Activated naive CD8-positive, alpha-beta T cell treated with anti-CD3 and anti-CD28 coated beads for 36 hours (primary cell): ENCODE data around the gene BRAF. TPM values are rescaled to one million over a fixed set of nuclear protein-coding genes. Genes with fewer than 3 reads are reported as not detected.
"Not testable (repeated sequence)": the region's sequence is repeated elsewhere in the genome, so short reads cannot be mapped to it uniquely, and the experiment has no call there.

Source experiments
- DNase-seq: peaks from one replicate; pipeline ENCODE4 v3.0.0; 2021
- H3K27ac Mint-ChIP-seq: one replicate; pipeline ENCODE4 v1.8.0; 2022; ENCODE audit warnings: mild to moderate bottlenecking, moderate library complexity, mixed read lengths
- H3K27me3 Mint-ChIP-seq: one replicate; pipeline ENCODE4 v1.8.0; 2022; ENCODE audit warnings: mild to moderate bottlenecking, mixed read lengths
- H3K36me3 Mint-ChIP-seq: one replicate; pipeline ENCODE4 v1.8.0; 2021; ENCODE audit warnings: mild to moderate bottlenecking, mixed read lengths
- H3K4me1 Mint-ChIP-seq: one replicate; pipeline ENCODE4 v1.8.0; 2021; ENCODE audit warnings: mixed read lengths
- H3K4me3 Mint-ChIP-seq: one replicate; pipeline ENCODE4 v1.8.0; 2022; ENCODE audit warnings: mild to moderate bottlenecking, moderate library complexity, mixed read lengths
- H3K9me3 Mint-ChIP-seq: one replicate; pipeline ENCODE4 v1.8.0; 2022; ENCODE audit warnings: mixed read lengths
- total RNA-seq, 2 experiments: library from RNA; stranded (reverse); gene quantifications; one replicate each; pipeline ENCODE4 v1.2.3, GENCODE V29; 2021

Gene BRAF
- total RNA-seq, 2 experiments from 2014 or later, result 26.6 to 27.0 TPM

DNA sequence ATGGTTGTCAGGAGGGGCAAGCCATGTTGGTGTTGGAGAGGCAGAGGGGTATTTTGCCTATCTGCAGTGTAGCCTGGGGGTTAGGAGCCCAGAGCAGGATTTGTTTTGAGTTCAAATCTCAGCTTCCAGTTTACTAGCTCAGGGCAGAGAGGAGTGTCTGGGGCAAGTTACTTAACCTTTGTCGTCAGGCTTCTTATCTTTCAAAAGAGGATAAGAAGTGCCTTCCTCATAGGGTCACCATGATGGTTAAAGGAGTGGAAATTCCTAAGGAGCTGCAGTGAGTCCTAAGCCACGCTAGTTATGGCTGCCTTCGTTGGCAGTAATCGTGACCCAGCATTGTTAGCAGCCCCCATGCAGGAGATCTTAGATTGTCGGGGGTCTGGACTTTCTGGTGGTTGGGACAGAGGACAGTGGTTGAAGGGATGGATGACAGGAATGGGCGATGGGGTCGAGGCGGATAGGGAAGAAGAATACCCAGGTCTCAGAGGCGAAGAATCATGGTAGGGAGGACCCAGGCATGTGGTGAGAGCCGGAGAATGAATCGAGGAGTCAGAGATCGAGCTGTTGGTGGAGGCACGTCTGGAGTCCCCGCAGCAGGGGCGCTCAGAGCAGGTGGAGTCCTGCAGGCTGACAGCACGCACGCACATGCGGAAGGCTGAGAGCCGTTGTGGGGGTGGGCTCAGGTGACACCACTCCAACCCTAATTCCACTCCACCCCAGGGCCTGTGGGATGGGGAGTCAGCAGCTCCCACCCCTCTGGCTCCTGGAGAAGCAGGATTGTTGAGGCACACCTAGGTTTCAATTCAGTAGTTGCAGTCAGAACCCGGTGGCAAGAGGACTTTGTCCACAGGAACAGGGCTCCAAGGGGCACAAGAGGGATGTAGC, 240.4 kb downstream of the BRAF start:
- no peak for DNase-seq
- no peaks in the 10 kb centered on the region for H3K27me3 Mint-ChIP-seq
- peaks cover 15% of the 10 kb centered on the region for H3K36me3 Mint-ChIP-seq
- H3K4me1 Mint-ChIP-seq, result no peaks in the 10 kb centered on the region
- H3K27ac Mint-ChIP-seq, result no peak overlapping the region
- H3K4me3 Mint-ChIP-seq, result no peak overlapping the region
- no peaks in the 10 kb centered on the region for H3K9me3 Mint-ChIP-seq

DNA sequence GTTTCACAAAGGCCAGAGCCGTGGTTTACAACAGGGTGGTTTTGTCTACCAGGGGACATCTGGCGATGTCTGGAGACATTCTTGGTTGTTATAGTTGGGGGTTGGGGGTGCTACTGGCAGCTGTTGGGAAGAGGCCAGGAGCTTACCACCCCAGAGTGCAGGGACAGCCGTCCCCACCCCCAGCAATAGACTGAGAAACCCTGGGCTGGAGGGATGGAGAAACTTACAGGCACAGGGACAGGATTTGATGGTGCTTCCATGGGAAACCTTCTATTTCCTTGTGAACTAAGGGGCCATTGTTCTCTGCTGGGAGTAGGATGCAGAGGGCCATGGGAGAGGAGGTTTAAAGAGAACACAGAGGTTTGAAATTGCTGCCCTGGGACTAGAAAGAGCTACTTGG, 241.1 kb downstream of the BRAF start:
- H3K4me1 Mint-ChIP-seq, result no peaks in the 10 kb centered on the region
- no peaks in the 10 kb centered on the region for H3K27me3 Mint-ChIP-seq
- no peak overlapping the region for H3K27ac Mint-ChIP-seq
- no peak for DNase-seq
- H3K36me3 Mint-ChIP-seq, result peaks cover 20% of the 10 kb centered on the region
- no peak overlapping the region for H3K4me3 Mint-ChIP-seq
- no peaks in the 10 kb centered on the region for H3K9me3 Mint-ChIP-seq

DNA sequence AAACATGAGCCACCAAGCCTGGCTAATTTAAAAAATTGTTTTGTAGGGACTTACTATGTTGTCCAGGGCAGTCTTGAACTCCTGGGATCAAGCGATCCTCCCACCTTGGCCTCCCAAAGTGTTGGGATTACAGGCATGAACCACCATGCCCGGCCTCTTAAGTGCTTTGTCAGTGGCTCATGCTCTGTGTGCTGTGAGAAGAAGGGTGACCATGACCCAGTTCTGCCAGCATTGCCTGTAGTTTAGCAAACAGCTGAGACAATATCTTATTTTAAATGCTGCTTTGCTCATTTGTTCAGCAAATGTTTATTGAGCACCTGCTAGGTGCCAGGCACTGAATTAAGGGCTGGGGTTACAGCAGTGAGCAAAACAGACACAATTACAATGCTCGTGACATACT, 243.0 kb downstream of the BRAF start:
- DNase-seq, result no peak
- Mint-ChIP-seq H3K27ac (no peak overlapping the region), H3K36me3 (peaks cover 26% of the 10 kb centered on the region), H3K4me3 (no peak overlapping the region), H3K9me3 (no peaks in the 10 kb centered on the region), H3K4me1 (no peaks in the 10 kb centered on the region), H3K27me3 (no peaks in the 10 kb centered on the region)

DNA sequence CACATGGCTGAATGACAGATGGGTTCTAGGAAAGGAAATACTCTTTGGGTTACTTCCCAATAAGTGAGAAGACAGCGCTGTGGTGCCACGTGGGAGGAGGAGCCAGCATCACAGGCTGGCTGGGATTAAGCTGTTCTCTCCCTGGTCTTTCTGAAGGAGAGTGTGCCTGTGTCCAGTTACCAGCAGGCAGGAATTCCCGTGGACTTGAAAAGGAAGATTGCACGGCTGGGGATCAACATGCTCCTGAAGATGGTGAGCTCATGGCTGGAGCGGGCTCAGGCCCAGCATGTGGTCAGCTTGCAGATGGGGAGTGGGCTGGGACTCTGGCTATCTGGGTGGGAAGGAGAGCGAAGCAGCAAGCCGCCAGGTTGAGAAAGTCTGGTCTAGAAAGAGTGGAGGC, 243.8 kb downstream of the BRAF start:
- DNase-seq, result no peak
- Mint-ChIP-seq H3K4me3 (no peak overlapping the region), H3K27me3 (no peaks in the 10 kb centered on the region), H3K36me3 (peaks cover 30% of the 10 kb centered on the region), H3K27ac (no peak overlapping the region), H3K9me3 (no peaks in the 10 kb centered on the region), H3K4me1 (peaks cover 3% of the 10 kb centered on the region)

DNA sequence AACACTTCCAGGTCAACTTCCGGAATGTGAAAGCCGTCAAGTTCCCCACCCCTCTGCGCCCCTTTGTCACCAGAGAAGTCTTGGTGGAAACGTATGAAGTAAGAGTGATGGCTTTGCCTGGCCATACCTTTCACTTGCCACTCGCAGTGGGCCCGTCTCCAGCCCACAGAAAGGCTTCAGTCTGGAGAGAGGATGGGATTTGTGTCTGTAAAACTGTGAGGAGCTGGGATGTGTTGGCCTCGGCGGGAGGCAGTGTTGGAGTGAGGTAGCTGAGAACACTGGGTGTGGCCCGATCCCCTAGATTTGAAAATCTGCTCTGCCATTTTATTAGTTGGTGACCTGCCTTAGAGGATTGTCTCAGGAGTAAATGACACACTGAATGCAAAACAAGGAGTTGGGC, 245.5 kb downstream of the BRAF start:
- Mint-ChIP-seq H3K4me3 (no peak overlapping the region), H3K9me3 (no peaks in the 10 kb centered on the region), H3K36me3 (peaks cover 30% of the 10 kb centered on the region), H3K4me1 (peaks cover 16% of the 10 kb centered on the region), H3K27me3 (no peaks in the 10 kb centered on the region), H3K27ac (no peak overlapping the region)
- no peak for DNase-seq

DNA sequence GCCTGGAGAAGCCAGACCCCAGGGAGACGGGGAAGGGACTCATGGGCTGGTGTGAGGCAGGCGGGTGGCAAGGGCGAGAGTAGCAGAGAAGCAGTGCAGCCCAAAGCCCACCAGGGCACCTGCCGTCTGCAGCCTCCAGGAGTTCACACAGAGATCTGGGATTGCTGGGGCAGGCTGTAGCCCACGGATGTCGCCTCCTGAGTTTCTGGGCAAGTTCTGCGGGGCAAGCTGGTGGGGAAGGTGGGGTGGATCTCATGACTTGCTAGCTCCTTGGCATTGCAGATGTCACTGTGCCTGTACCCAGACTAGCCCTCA, 246.0 kb downstream of the BRAF start:
- Mint-ChIP-seq H3K4me3 (no peak overlapping the region), H3K27me3 (no peaks in the 10 kb centered on the region), H3K27ac (no peak overlapping the region), H3K36me3 (peaks cover 29% of the 10 kb centered on the region), H3K9me3 (no peaks in the 10 kb centered on the region), H3K4me1 (peaks cover 20% of the 10 kb centered on the region)
- DNase-seq, result no peak

DNA sequence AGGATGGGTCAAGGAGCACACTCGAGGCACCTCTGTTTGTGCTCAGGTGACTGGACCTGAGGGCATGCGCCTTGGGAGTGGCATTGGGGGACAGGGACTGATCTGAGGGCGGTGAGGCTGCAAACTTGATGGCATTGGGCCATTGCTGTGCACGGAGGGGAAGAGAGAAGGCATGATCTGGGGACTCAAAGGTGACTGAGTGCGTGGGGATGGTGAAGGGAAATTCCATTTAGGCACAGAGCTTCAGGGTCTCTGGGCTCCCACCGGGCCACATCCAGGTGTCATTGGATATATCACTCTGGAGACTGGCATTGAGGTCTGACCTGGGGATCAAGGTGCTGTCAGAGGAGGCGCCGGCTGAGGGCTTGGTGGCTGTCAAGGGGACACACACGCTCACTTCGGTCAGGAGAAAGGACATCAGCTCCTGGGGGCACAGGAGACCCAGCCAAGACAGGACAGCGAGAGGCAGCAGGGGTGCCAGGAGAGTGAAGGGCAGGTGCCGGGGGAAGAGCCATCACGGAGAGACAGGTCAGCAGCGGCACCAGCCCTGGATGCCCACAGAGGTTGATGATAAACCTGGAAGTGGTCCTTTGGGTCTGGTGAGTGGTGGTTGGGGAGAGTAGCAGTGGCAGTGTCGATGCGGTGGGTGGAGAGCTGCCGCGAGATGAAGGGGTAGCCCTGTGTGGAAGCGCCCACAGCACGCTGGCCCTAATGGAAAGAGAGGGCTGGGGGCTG, 246.5 kb downstream of the BRAF start:
- Mint-ChIP-seq H3K9me3 (no peaks in the 10 kb centered on the region), H3K27me3 (no peaks in the 10 kb centered on the region), H3K36me3 (peaks cover 29% of the 10 kb centered on the region), H3K4me3 (no peak overlapping the region), H3K4me1 (peaks cover 20% of the 10 kb centered on the region), H3K27ac (no peak overlapping the region)
- DNase-seq, result no peak

DNA sequence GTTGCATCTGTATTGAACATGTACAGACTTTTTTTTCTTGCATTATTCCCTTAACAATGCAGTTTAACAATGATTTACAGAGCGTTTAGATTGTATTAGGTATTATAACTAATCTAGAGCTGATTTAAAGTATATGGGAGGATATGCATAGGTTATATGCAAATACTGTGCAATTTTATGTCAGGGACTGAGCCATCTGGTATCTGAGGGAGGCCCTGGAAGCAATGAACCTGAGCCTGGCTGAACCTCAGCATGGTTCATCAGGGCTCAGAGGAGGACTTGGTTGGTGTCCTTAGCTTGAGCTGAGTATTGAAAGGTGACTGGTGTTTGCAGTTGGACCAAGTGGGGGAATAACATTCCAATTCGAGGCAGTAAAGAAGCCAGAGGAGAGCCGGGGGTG, 247.2 kb downstream of the BRAF start:
- Mint-ChIP-seq H3K27ac (no peak overlapping the region), H3K9me3 (no peaks in the 10 kb centered on the region), H3K36me3 (peaks cover 29% of the 10 kb centered on the region), H3K4me3 (no peak overlapping the region), H3K4me1 (peaks cover 22% of the 10 kb centered on the region), H3K27me3 (no peaks in the 10 kb centered on the region)
- DNase-seq, result no peak

DNA sequence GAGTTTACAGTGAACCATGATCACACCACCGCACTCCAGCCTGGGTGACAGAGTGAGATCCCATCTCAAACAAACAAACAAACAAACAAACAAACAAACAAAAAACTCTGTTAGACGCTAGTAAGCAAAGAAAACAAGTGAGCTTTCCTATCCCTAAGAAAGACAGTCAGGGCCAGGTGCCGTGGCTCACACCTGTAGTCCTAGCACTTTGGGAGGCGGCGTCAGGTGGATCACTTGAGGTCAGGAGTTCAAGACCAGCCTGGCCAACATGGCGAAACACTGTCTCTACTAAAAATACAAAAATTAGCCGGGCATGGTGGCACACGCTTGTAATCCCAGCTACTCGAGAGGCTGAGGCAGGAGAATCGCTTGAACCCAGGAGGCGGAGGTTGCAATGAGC, 247.8 kb downstream of the BRAF start:
- H3K4me3 Mint-ChIP-seq, H3K27ac Mint-ChIP-seq, H3K27me3 Mint-ChIP-seq, DNase-seq, H3K9me3 Mint-ChIP-seq: not testable (repeated sequence)
- peaks cover 29% of the 10 kb centered on the region for H3K36me3 Mint-ChIP-seq
- peaks cover 27% of the 10 kb centered on the region for H3K4me1 Mint-ChIP-seq

DNA sequence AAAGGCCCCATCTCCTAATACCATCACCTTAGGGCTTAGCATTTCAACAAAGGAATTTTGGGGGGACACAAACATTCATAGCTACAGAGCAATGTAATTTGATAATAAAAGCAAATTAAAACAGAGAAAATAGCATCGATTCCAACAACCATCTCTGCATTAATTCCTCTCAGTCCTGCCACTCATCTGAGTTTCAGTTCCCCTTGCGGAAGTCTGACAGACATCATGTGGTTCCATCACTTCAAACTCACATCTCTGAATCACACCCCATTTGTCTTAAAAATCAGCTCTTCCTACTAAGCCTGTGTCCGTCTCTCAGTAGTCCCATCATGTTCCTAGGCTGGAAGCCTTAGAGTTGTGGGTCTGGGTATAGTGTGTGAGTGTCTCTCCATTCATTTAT, 248.4 kb downstream of the BRAF start:
- Mint-ChIP-seq H3K27ac (no peak overlapping the region), H3K27me3 (no peaks in the 10 kb centered on the region), H3K4me3 (no peak overlapping the region), H3K36me3 (peaks cover 29% of the 10 kb centered on the region), H3K4me1 (peaks cover 27% of the 10 kb centered on the region), H3K9me3 (no peaks in the 10 kb centered on the region)
- no peak for DNase-seq

DNA sequence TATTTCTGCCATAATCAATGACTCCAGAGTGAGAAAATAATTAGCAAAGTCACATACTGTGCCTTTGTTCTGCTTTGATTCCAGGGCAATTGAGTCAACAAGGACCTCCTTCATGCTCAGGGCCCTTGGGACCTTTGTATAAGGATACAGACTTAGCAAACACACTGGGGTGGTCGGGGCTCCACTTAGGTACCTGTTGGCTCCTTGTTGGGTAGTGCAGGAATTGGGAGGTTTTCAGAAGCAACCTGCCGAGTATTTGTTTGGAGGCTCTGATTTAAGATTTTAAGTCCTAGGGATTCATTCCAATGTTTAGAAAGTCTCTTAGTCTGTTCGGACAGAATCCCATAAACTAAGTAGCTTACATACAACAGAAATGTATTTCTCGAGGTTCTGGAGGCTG, 249.0 kb downstream of the BRAF start:
- Mint-ChIP-seq H3K4me3 (no peak overlapping the region), H3K4me1 (peaks cover 27% of the 10 kb centered on the region), H3K27ac (no peak overlapping the region), H3K27me3 (no peaks in the 10 kb centered on the region), H3K36me3 (peaks cover 25% of the 10 kb centered on the region), H3K9me3 (no peaks in the 10 kb centered on the region)
- DNase-seq, result no peak

DNA sequence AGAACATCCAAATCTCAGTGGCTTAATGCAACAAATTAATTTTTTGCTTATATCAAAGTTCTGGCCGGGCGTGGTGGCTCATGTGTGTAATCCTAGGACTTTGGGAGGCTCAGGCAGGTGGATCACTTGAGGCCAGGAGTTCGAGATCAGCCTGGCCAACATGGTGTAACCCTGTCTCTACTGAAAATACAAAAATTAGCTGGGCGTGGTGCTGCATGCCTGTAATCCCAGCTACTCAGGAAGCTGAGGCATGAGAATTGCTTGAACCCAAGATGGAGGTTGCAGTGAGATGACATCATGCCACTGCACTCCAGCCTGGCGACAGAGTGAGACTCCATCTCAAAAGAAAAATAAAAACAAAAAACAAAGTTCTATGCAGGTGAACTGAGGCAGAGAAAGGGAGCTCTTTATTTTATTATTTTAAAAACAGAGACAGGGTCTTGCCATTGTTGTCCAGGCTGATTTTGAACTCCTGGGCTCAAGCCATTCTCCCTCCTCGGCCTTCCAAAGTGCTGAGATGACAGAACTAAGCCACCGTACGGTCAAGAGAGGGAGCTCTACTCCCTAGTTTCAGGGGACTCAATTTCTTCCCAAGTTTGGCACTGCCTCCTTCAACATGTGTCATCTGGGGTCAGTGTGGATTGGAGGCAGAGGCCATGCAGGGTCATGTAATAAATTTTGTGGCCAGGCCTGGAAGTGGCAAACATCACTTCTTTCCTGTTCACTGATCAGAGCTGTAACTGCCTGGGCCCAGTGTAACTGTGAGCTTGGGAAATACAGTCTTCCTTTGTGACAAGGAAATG, 249.6 kb downstream of the BRAF start:
- DNase-seq, result no peak
- H3K4me1 Mint-ChIP-seq, result peaks cover 27% of the 10 kb centered on the region
- H3K27me3 Mint-ChIP-seq, result no peaks in the 10 kb centered on the region
- H3K9me3 Mint-ChIP-seq, result no peaks in the 10 kb centered on the region
- H3K27ac Mint-ChIP-seq, result peak overlapping the region; percentile 26
- peaks cover 22% of the 10 kb centered on the region for H3K36me3 Mint-ChIP-seq
- peak overlapping the region; percentile 89 for H3K4me3 Mint-ChIP-seq

DNA sequence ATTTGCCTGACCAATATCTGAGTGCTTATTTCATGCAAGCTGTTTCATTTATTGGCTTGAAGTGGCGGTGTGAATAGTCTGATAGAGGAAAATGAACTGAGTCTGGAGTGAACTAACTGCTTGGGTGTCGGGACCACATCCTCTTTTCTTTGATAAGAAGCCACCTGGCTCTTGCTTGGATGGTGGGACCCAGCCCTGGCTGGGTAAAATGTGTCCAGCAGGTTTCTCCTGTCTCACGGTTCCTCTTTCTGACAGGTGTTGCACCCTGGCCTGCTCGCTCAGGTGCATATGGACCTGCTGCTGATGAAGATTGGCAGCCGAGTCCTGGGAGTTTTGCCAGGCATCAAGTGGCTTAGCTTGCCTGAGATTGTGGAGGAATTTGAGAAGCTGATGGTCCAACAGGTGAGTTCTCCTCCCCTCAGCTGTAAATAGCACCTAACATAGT, 250.4 kb downstream of the BRAF start:
- no peak for DNase-seq
- H3K27me3 Mint-ChIP-seq, result no peaks in the 10 kb centered on the region
- H3K27ac Mint-ChIP-seq, result no peak overlapping the region
- H3K36me3 Mint-ChIP-seq, result peaks cover 20% of the 10 kb centered on the region
- no peaks in the 10 kb centered on the region for H3K9me3 Mint-ChIP-seq
- peak overlapping the region; percentile 89 for H3K4me3 Mint-ChIP-seq
- H3K4me1 Mint-ChIP-seq, result peaks cover 27% of the 10 kb centered on the region

DNA sequence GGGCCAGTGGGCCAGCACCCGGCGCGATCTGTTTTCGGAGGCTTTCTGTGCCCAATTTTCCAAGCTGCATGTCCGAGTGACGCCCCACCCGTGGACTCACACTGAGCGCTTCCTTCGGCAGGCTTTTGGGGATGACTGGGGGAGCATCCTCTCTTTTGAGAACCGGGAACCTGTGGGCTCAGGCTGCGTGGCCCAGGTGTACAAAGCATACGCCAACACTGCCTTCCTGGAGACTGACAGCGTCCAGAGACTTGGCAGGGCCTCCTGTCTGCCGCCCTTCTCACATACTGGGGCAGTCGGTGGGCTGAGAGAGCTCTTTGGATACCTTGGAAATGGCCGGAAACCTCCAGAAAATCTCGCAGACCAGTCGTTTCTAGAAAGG, 251.0 kb downstream of the BRAF start:
- peak overlapping the region; percentile 89 for H3K4me3 Mint-ChIP-seq
- H3K27me3 Mint-ChIP-seq, result no peaks in the 10 kb centered on the region
- peaks cover 14% of the 10 kb centered on the region for H3K36me3 Mint-ChIP-seq
- H3K9me3 Mint-ChIP-seq, result no peaks in the 10 kb centered on the region
- peaks cover 27% of the 10 kb centered on the region for H3K4me1 Mint-ChIP-seq
- DNase-seq, result no peak
- peak overlapping the region; percentile 76 for H3K27ac Mint-ChIP-seq

DNA sequence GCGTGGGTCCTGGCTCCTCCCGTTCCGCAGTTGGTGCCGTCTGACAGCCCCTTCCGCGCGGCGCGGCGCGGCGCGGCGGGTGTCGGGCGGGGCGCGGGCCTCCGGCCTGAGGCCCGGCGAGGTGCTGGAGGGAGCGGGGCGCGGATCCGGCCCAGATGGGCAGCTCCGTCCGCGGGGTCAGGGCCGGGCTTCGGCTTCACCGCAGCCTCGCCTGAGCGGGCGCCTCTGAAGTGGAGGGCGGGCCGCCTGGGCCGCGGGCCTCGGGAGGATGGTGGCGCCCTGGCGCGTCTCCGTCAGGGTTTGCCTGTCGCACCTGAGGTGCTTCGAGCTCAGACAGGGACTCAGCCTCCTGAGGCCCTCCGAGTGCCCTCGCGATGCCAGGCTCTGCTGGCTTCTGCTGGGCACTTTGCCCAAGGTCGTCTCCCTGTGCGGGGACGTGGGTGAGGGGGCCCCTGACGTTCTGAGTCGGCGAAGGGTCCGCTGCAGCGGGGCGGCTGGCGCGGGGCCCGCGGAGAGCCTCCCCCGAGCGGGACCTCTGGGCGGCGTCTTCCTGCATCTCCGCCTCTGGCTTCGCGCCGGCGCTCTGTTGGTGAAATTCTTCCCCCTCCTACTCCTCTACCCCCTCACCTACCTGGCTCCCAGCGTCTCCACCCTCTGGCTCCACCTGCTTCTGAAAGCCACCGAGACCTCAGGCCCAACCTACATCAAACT, 251.5 kb downstream of the BRAF start:
- DNase-seq, result peak; percentile 63
- H3K27me3 Mint-ChIP-seq, result no peaks in the 10 kb centered on the region
- no peaks in the 10 kb centered on the region for H3K9me3 Mint-ChIP-seq
- H3K4me1 Mint-ChIP-seq, result peaks cover 27% of the 10 kb centered on the region
- peak overlapping the region; percentile 89 for H3K4me3 Mint-ChIP-seq
- H3K36me3 Mint-ChIP-seq, result peaks cover 10% of the 10 kb centered on the region
- peak overlapping the region; percentile 76 for H3K27ac Mint-ChIP-seq
